ENCODE measurements around the gene PLAGL2.
"Not testable (repeated sequence)": the region's sequence is repeated elsewhere in the genome, so short reads cannot be mapped to it uniquely, and the experiment has no call there.

Gene PLAGL2

DNA sequence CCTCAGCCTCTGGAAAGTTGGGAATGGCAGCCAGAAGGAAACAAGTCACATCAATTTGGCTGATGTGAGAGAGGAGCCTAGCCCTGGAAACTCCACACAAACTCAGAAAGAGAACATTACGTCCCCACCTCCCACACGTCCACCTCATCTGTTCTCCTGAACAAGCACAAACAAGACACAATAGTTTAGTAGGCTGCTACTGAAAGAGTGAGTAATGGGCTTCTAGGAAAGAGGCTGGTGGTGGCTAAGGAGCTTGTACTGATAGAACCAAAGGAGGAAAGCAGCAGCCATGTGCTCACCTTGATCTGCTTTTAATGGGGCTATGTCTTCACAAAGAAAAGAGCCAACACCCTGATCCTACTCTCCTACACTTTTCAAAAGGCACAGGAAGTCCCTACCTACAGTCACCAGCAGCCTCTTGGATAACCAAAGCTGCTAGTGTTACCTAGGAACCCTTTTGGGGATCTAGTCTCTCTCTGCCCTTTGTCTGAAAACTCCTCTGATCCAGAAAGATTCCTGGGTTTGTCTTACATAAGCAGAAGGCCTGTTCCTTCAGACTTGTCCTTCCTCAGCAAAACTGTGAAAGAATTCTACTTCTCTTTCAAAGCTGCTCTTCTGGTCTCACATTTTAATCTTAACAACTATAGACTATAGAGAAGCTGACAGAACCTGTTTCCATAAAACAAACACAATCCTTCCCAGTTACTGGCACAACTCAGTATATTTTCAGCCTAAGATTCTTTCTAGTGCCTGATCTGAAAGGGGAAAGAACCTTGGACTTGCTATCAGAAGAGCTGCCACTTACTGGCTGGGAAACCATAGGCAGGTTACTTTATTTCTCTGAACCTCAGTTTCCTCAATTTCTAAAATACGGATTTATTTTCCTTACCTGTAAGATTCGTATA, 3.1 kb downstream of the PLAGL2 start:
- DNase-seq (ENCODE audit: low spot score): no peak

GRCh38 chr20:32203356-32204204, 4.0 kb downstream of the PLAGL2 start:
- DNase-seq (ENCODE audit: low spot score): no peak

DNA sequence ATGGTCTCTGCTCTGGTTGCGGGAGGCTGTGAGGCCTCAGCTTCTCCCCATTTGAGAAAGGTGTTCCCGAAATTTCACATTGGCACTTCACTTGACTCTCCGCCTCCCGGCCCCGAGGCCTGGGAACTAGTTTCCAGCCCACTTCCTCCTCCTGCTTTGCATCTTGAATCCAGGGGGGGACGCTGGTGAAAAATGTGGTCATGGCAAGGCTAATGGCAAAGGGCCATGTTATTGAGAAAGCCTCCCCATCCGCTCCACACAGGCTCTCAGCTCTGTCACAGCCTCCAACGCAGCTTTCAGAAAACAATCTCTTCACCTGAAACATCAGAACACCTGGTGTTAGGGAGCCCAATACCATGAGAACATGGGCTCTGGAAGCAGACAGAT, 5.6 kb downstream of the PLAGL2 start:
- no peak for DNase-seq (ENCODE audit: low spot score)

DNA sequence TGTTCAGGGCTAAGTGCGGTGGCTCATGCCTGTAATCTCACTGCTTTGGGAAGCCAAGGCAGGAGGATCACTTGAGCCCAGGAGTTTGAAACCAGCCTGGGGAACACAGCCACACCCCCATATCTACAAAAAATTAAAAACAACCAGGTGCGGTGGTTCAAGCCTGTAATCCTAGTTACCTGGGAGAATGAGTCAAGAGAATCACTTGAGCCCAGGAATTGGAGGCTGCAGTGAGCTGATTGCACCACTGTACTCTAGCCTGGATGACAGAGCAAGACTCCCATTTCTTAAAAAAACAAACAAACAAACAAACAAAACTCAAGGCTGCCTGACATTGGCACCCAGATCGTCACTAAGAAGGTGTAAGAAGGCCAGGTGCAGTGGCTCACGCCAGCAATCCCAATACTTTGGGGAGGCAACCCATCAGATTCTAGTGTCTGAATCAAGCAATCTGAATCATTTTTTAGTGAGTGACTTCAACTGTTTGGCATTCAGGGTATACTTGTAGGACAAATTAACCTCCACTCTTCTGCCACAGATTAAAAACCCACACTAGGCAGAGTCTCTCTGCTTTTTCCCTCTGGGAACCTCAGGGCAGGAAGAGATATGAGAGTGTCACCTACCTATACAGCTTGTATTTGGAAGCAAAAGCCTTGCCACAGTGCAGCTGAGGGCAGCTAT, 6.1 kb downstream of the PLAGL2 start:
- no peak for DNase-seq (ENCODE audit: low spot score)

GRCh38 chr20:32199006-32199405, 8.5 kb downstream of the PLAGL2 start:
- DNase-seq (ENCODE audit: low spot score): no peak

- not testable (repeated sequence) for DNase-seq (ENCODE audit: low spot score)
These were observed 10.4 kb downstream of the PLAGL2 start for GRCh38 chr20:32197136-32197535.

- DNase-seq (ENCODE audit: low spot score): not testable (repeated sequence)
These were observed 10.9 kb downstream of the PLAGL2 start for GRCh38 chr20:32196613-32197012.

DNA sequence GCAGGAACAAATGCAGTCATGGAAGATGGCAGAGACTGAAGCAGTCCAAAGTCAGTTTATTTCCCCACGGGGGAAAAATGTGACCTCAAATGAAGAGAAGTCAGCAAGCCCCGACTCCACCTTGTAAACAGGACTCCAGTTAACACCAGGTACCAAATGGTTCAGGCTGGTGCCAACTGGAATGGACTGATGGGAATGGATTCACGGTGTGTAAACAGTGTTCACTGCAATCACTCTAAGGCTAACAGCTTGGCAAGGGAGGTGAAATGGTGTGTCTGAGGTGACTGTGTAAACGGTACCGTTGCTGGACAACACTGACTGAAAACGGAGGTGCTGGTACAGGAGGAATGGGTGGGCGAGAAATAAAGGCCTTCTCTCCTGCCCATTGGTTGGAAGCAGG, 12.0 kb downstream of the PLAGL2 start:
- DNase-seq (ENCODE audit: low spot score): no peak

GRCh38 chr20:32193996-32194395, 13.5 kb downstream of the PLAGL2 start:
- DNase-seq (ENCODE audit: low spot score): no peak

GRCh38 chr20:32193336-32193735, 14.2 kb downstream of the PLAGL2 start:
- not testable (repeated sequence) for DNase-seq (ENCODE audit: low spot score)

GRCh38 chr20:32192698-32193097, 14.8 kb downstream of the PLAGL2 start:
- DNase-seq (ENCODE audit: low spot score): no peak

DNA sequence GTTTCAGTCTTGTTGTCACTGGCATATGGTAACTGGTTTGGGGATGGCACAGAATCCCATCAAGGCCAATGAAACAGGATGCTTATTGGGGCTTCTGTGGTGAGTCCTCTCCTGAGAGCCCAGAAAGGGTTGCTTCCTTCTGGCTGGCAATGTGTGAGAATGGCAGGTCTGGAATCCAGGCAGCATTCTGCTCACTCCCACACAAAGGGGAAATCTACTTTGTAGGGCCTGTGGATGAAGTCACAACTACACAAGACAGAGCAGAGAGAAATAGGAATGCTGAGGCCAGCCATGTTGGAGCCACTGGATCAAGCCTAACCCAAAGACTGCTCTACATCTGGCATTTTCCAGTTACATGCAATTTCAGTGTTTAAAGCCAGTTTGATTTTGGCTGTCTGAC, 15.7 kb downstream of the PLAGL2 start:
- no peak for DNase-seq (ENCODE audit: low spot score)

DNA sequence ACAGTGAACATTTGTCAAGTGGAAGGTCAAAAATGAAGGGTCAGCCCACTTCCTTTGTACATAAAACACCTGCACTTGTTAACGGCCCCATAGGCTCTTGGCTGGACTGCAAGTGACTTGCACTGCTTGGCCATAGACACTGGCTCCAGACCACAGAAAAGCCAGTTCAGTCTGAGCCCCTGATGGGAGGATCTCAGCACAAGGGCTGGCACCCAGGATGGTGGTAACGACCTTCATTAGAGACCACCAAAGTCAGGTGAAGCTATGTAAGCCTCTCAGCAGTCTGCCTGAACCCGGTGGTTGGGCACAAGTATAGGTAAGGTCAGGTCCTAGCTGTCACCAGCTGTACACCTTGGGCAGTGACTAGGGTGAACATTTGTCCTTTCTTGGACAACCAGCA, 16.1 kb downstream of the PLAGL2 start:
- no peak for DNase-seq (ENCODE audit: low spot score)

DNA sequence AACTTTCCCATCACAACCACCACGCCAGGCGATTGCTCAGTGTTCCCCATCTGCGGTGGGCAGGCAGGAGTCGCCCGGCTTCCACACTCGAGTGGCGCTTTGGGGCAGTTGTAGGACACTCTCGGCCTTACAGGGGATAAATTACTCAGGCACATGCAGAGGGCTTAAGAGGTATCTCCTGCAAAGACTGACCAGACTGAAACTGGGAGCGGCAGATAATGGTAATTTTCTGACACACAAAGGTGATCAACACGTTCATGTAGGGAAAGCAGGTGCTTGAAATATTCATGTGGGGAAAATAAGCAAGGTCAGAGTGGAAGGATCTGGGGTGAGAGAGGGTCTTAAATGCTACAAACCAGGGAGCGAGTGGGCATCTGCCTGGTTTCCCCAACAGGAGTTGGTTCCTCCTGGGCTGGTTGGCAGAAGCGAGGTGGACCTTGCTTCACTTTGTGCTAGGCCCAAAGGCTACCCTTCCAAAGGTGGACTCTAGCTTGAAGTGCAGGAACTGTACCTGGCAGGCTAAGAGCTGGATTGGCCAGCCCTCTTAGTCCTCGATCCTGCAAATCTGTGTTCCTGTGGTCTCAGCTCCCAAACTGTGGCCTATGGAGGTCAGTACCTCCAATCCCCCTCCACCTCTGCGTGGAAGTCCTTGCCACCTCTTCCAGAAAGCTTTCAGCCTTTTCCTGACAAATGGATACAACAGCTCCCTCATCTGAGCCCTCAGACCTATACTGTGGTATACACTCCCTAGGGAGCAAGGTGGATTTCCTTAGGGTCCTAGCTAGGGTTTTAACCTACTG, 16.7 kb downstream of the PLAGL2 start:
- DNase-seq (ENCODE audit: low spot score): no peak

DNA sequence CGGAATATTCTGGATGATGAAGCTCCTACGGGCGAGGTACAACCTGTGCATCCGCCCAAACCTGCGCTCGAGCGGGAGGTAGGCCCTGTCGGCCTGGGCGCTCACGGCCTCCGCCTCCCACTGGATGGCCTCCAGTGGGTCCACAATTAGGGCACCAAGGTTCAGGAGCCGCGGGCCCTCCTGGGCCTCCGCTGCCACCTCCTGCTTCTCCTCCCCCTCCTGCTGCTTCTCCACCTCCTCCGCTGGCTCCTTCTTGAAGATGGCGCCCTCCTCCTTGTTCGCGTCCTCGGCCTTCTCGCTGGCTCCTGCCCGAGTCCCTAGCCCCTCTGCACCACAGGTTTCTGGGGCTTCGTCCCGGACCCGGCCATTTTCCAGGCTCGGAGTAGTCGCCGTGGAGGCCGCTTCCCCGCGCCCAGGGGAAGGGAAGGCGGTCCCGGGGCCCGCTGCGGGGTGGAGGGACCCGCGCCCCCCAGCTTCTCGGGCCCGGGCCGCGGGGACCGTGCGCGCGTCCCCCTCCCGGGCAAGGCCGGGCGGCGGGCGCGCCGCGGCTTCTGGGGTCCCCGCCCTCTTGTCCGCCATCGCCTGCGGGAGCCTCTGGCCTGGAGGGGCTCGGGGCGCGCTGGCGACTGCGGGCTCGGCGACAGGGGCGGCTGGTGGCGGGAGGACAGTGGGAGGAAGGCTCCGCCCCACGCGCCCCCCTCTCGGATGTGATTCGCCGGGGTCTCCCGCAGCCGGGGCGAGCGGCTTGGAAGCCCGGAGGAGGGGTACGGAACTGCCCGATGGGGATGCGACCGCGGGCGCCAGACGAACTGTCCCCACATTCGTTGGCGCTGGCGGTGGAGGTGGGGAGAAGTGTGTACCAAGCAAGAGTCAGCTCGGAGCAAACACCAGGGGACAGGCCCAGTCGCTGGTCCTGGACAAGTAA, 17.6 kb downstream of the PLAGL2 start:
- DNase-seq (ENCODE audit: low spot score): peak; percentile 82

DNA sequence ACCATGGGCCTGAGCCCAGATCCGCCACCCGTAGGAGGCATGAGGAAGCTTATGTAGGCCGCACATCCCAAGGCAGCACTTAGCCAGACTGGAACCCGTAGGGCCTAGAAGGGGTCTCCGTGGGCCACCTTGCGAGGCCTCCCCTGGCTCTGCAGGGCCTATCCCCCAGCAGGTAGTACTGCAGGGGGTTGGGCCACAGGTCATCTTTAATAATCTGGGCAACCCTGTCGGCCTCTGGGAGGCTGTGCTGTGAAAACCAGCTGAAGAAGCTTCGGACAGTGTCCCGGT, 18.5 kb downstream of the PLAGL2 start:
- DNase-seq (ENCODE audit: low spot score): no peak

- DNase-seq (ENCODE audit: low spot score): no peak
These were observed 19.0 kb downstream of the PLAGL2 start for GRCh38 chr20:32188376-32189122.

DNA sequence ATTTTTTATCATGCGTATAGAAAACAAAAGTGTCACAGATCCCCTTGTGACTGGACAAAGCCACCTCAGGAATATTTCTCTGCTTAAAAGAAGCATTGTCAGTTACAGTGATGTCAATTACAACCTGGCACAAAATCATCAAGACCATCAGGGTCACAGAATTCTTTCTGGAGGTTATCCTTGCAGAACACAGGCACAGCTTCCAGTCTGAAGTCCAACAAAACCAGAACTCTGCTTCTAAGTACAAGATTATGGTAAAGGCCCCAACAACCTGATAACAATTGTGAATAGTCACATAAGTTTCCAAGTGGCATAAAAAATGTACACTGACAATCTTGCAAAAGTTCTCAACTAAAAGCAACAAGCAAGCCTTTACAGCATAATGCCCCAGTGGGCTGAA, 21.0 kb downstream of the PLAGL2 start:
- DNase-seq (ENCODE audit: low spot score): no peak

DNA sequence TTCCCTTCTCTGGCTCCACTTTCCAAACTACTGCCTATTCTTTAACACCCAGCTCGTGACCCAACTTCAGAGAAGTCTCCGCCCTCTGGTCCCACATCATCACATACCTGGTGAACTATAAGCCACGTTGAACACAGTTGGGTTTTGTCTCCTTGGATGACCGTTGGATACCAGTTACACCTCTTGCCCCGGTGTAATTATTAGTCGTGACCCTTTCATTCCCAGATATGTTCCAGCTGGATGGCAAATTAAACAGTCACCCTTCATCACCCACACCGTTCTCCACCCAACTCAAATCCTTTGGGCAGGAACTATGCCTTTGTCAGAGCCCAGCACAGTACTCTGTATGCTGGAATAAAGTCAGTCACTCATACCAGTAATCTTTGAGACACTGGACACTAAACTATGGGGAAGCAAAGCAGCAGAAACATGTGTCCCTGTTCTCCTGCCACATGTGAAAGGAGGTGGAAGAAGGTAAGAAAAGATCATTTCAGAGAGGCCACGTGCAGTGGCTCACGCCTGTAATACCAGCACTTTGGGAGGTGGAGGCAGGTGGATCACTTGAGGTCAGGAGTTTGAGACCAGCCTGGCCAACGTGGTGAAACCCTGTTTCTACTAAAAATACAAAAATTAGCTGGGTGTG, 22.5 kb downstream of the PLAGL2 start:
- no peak for DNase-seq (ENCODE audit: low spot score)

Data from left forelimb (tissue), 1 donor.